ENCODE results near the gene STARD5.
"Not testable (repeated sequence)": the region's sequence is repeated elsewhere in the genome, so short reads cannot be mapped to it uniquely, and the experiment has no call there.

DNA sequence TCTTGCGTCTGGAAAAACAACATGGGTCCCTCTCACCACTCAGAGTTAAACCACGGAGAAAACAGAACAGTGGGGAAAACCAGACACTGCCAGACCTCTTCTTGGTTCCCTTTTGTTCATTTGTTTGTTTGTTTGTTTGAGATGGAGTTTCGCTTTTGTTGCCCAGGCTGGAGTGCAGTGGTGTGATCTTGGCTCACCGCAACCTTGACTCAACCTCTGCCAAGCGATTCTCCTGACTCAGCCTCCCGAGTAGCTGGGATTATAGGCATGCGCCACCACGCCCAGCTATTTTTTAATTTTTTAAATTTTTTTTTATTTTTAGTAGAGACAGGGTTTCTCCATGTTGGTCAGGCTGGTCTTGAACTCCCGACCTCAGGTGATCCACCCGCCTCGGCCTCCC, 24.8 kb upstream of the STARD5 start:
- not testable (repeated sequence) for TF ChIP-seq POLR2A (IDR thresholded peaks at IDR 0.05)
- TF ChIP-seq, protein P1, sequence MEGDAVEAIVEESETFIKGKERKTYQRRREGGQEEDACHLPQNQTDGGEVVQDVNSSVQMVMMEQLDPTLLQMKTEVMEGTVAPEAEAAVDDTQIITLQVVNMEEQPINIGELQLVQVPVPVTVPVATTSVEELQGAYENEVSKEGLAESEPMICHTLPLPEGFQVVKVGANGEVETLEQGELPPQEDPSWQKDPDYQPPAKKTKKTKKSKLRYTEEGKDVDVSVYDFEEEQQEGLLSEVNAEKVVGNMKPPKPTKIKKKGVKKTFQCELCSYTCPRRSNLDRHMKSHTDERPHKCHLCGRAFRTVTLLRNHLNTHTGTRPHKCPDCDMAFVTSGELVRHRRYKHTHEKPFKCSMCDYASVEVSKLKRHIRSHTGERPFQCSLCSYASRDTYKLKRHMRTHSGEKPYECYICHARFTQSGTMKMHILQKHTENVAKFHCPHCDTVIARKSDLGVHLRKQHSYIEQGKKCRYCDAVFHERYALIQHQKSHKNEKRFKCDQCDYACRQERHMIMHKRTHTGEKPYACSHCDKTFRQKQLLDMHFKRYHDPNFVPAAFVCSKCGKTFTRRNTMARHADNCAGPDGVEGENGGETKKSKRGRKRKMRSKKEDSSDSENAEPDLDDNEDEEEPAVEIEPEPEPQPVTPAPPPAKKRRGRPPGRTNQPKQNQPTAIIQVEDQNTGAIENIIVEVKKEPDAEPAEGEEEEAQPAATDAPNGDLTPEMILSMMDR (IDR thresholded peaks at IDR 0.05) = not testable (repeated sequence)

All from tibial nerve (tissue), 3 donors.